PC-3 (cell line): Measurements from ENCODE around the gene ATXN7L2. TPM values are rescaled to one million over a fixed set of nuclear protein-coding genes. Genes with fewer than 3 reads are reported as not detected.
"Not testable (repeated sequence)": the region's sequence is repeated elsewhere in the genome, so short reads cannot be mapped to it uniquely, and the experiment has no call there.

Experiments
- ATAC-seq: fragments of 200-7000 bp; cut with Tn5 transposase; 2 replicates; pipeline ENCODE4 v1.9.1; 2020; ENCODE audit warnings: mild to moderate bottlenecking, moderate library complexity
- BruUV-seq: library from RNA; stranded (reverse); fragments of 400-500 nt; replicated peaks from 2 replicates; lab custom pipeline; 2021; lab: Mats Ljungman, UMichigan
- CTCF ChIA-PET: fragments of 300-600 bp; sonication (Branson Sonifier 250); formaldehyde crosslinking; loops from one replicate; lab custom pipeline; 2022; ENCODE audit warnings: antibody characterized with exemption; lab: Charles Lee
- POLR2A ChIA-PET: fragments of 300-600 bp; sonication (Branson Sonifier 250); formaldehyde crosslinking; loops from one replicate; lab custom pipeline; 2022; ENCODE audit warnings: antibody characterized with exemption; ENCODE audit not compliant: unreplicated experiment; lab: Charles Lee
- DNase-seq: peaks from one replicate; pipeline ENCODE4 v3.0.0-alpha.2; 2015
- H2AFZ ChIP-seq: fragments of 300-600 bp; sonication (generic); 2 replicates; pipeline ENCODE4 v1.6.0; 2016; ENCODE audit warnings: antibody characterized with exemption, low read length
- H3F3A ChIP-seq: fragments of 300-600 bp; sonication (generic); one replicate; pipeline ENCODE4 v1.6.0; 2017; ENCODE audit warnings: antibody characterized with exemption, low read length, control low read depth, mild to moderate bottlenecking; ENCODE audit not compliant: unreplicated experiment
- H3K27ac ChIP-seq: fragments of 300-600 bp; sonication (generic); 2 replicates; pipeline ENCODE4 v1.5.1; 2016; ENCODE audit warnings: mild to moderate bottlenecking, low read length
- H3K27me3 ChIP-seq: fragments of 300-600 bp; sonication (generic); 2 replicates; pipeline ENCODE4 v1.6.1; 2016; ENCODE audit warnings: low read length, mixed read lengths
- H3K36me3 ChIP-seq: fragments of 300-600 bp; sonication (generic); 2 replicates; pipeline ENCODE4 v1.6.1; 2016; ENCODE audit warnings: low read depth, mixed run types, low read length, mixed read lengths
- H3K4me1 ChIP-seq: fragments of 300-600 bp; sonication (generic); 2 replicates; pipeline ENCODE4 v1.5.1; 2016; ENCODE audit warnings: low read length; ENCODE audit not compliant: insufficient read depth
- H3K4me2 ChIP-seq: fragments of 300-600 bp; sonication (generic); 2 replicates; pipeline ENCODE4 v1.6.0; 2016; ENCODE audit warnings: low read length
- H3K4me3 ChIP-seq: fragments of 300-600 bp; sonication (generic); 2 replicates; pipeline ENCODE4 v1.5.1; 2016; ENCODE audit warnings: mild to moderate bottlenecking, low read length, mixed read lengths
- H3K79me2 ChIP-seq: fragments of 300-600 bp; sonication (generic); 2 replicates; pipeline ENCODE4 v1.6.1; 2017; ENCODE audit warnings: low read length, mixed read lengths
- H3K9ac ChIP-seq: fragments of 300-600 bp; sonication (generic); 2 replicates; pipeline ENCODE4 v1.6.0; 2016; ENCODE audit warnings: mild to moderate bottlenecking, low read length
- H3K9me2 ChIP-seq: fragments of 300-600 bp; sonication (generic); replicated peaks from 2 replicates; pipeline ENCODE4 v1.6.1; 2016; ENCODE audit warnings: mixed run types, low read length, mixed read lengths
- H3K9me3 ChIP-seq: fragments of 300-600 bp; sonication (generic); 2 replicates; pipeline ENCODE4 v1.6.1; 2016; ENCODE audit warnings: low read length, mixed read lengths
- H4K20me1 ChIP-seq: fragments of 300-600 bp; sonication (generic); 2 replicates; pipeline ENCODE4 v1.6.1; 2016; ENCODE audit warnings: low read length, mixed read lengths
- EZH2 ChIP-seq: fragments of 300-600 bp; sonication (generic); IDR thresholded peaks from one replicate; pipeline ENCODE4 v1.6.1; 2017; ENCODE audit warnings: antibody characterized with exemption, mild to moderate bottlenecking, low read length; ENCODE audit not compliant: unreplicated experiment
- EZH2phosphoT487 ChIP-seq: fragments of 300-600 bp; sonication (generic); IDR thresholded peaks from 2 replicates; pipeline ENCODE4 v1.6.1; 2018; ENCODE audit warnings: mild to moderate bottlenecking, antibody characterized with exemption, low read length, borderline replicate concordance
- intact Hi-C: fragments of 100-400 bp; cut with micrococcal nuclease; formaldehyde crosslinking; loops from 2 replicates; pipeline ENCODE4 v1.9.0; 2023
- total RNA-seq: library from RNA; depleted of rRNA; stranded (reverse); fragments of >200 nt; gene quantifications from 2 replicates; pipeline ENCODE4 v1.2.3, GENCODE V29; 2014
- TF ChIP-seq, protein P1 (sequence below): fragments of 300-600 bp; sonication (generic); conservative IDR thresholded peaks from 2 replicates; pipeline ENCODE4 v1.5.1; 2017; ENCODE audit warnings: antibody characterized with exemption, low read depth, mild to moderate bottlenecking, low read length

Gene ATXN7L2
- total RNA-seq, 1 experiment from 2014 or later = 9.4 TPM

- H3K4me1 ChIP-seq = no peaks in the 10 kb centered on the region
- DNase-seq (no peak), ATAC-seq (no peak)
- no peak overlapping the region for H2AFZ ChIP-seq
- no peaks in the 10 kb centered on the region for H3K9me2 ChIP-seq
- TF ChIP-seq EZH2 (no peak), EZH2phosphoT487 (no peak)
- TF ChIP-seq, protein P1, sequence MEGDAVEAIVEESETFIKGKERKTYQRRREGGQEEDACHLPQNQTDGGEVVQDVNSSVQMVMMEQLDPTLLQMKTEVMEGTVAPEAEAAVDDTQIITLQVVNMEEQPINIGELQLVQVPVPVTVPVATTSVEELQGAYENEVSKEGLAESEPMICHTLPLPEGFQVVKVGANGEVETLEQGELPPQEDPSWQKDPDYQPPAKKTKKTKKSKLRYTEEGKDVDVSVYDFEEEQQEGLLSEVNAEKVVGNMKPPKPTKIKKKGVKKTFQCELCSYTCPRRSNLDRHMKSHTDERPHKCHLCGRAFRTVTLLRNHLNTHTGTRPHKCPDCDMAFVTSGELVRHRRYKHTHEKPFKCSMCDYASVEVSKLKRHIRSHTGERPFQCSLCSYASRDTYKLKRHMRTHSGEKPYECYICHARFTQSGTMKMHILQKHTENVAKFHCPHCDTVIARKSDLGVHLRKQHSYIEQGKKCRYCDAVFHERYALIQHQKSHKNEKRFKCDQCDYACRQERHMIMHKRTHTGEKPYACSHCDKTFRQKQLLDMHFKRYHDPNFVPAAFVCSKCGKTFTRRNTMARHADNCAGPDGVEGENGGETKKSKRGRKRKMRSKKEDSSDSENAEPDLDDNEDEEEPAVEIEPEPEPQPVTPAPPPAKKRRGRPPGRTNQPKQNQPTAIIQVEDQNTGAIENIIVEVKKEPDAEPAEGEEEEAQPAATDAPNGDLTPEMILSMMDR = no peak
- no peaks in the 10 kb centered on the region for H3K36me3 ChIP-seq
- no peaks in the 10 kb centered on the region for H3K9me3 ChIP-seq
- no peak overlapping the region for H3K4me3 ChIP-seq
- CTCF ChIA-PET = no interaction called here
- H4K20me1 ChIP-seq = no peaks in the 10 kb centered on the region
- intact Hi-C loops = no loop called here
- no peaks in the 10 kb centered on the region for H3K79me2 ChIP-seq
- H3K27me3 ChIP-seq = peaks cover 94% of the 10 kb centered on the region
- H3K27ac ChIP-seq = no peak overlapping the region
- H3K4me2 ChIP-seq = no peak overlapping the region
- H3F3A ChIP-seq = no peaks in the 10 kb centered on the region
- POLR2A ChIA-PET = no interaction called here
- no peak overlapping the region for H3K9ac ChIP-seq
- no TSS peak for BruUV-seq
Measured at GRCh38 chr1:109468903-109469302, 14.8 kb upstream of the ATXN7L2 start.

DNA sequence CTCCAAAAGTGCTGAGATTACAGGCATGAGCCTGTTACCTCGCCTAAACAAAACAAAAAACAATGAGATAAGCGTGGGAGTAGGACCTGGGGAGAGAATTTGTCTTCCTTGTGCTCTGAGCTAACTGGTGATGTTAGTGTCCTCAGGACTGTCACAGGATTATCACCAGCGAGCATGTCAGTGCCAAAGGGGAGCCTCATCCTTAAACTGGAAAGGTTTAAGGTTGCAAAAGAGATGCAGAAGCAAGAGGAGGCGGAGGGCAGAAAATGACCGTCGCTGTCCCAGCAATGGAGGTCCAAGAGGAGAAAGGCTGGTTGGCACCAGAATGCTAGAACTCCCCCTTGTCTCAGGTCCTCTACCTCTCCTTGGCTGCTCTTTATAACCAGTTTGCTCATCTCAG lies 13.5 kb upstream of the ATXN7L2 start:
- no peaks in the 10 kb centered on the region for H4K20me1 ChIP-seq
- no peaks in the 10 kb centered on the region for H3K4me1 ChIP-seq
- DNase-seq = no peak
- TF ChIP-seq, protein P1 = no peak
- TF ChIP-seq EZH2phosphoT487 (no peak), EZH2 (no peak)
- H3K9me2 ChIP-seq = no peaks in the 10 kb centered on the region
- no peaks in the 10 kb centered on the region for H3K9me3 ChIP-seq
- no peak for ATAC-seq
- no peaks in the 10 kb centered on the region for H3K36me3 ChIP-seq
- intact Hi-C loops = no loop called here
- H3K27ac ChIP-seq = no peak overlapping the region
- ChIA-PET CTCF (no interaction called here), POLR2A (no interaction called here)
- no peak overlapping the region for H3K9ac ChIP-seq
- H3K79me2 ChIP-seq = no peaks in the 10 kb centered on the region
- H3K27me3 ChIP-seq = peaks cover 91% of the 10 kb centered on the region
- H3K4me2 ChIP-seq = no peak overlapping the region
- BruUV-seq = no TSS peak
- no peak overlapping the region for H2AFZ ChIP-seq
- H3K4me3 ChIP-seq = no peak overlapping the region
- no peaks in the 10 kb centered on the region for H3F3A ChIP-seq

DNA sequence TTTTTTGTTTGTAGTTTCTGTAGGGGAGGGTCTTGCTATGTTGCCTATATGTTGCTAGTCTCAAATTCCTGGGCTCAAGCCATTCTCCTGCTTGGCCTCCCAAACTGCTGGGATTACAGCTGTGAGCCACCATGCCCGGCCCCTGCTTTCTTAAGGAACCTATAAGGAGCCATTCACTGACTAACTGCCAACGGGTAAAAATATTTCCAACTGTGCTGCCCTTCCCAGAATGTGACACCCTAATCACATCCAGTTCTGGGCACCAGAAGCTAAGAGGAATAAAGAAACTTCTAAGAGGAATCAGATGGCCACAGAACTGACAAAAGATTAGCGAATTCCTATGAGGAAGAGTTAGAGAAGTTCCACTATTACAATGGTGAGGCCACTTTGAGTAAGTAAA lies 10.9 kb upstream of the ATXN7L2 start:
- Histone ChIP-seq H4K20me1 (no peaks in the 10 kb centered on the region), H3K27ac (no peak overlapping the region), H3K9me3 (no peaks in the 10 kb centered on the region), H2AFZ (no peak overlapping the region), H3K9me2 (no peaks in the 10 kb centered on the region), H3K79me2 (no peaks in the 10 kb centered on the region), H3K27me3 (peaks cover 86% of the 10 kb centered on the region), H3K36me3 (no peaks in the 10 kb centered on the region), H3K9ac (no peak overlapping the region), H3K4me3 (no peak overlapping the region), H3K4me1 (no peaks in the 10 kb centered on the region), H3F3A (no peaks in the 10 kb centered on the region), H3K4me2 (no peak overlapping the region)
- POLR2A ChIA-PET = no interaction called here
- TF ChIP-seq, protein P1 = no peak
- TF ChIP-seq EZH2phosphoT487 (no peak), EZH2 (no peak)
- DNase-seq (no peak), ATAC-seq (no peak)
- no TSS peak for BruUV-seq
- CTCF ChIA-PET = no interaction called here
- intact Hi-C loops = no loop called here

GRCh38 chr1:109473284-109474057 lies 10.2 kb upstream of the ATXN7L2 start:
- H3K27me3 ChIP-seq = peaks cover 79% of the 10 kb centered on the region

More at GRCh38 chr1:109473284-109474057, 10.2 kb upstream of the ATXN7L2 start:
- H2AFZ ChIP-seq, H3K9me3 ChIP-seq, H3K9me2 ChIP-seq, CTCF ChIA-PET, H3K79me2 ChIP-seq, H3K36me3 ChIP-seq, H3K4me2 ChIP-seq, H3K9ac ChIP-seq, H4K20me1 ChIP-seq, ATAC-seq, POLR2A ChIA-PET, H3K4me3 ChIP-seq, H3K4me1 ChIP-seq, BruUV-seq, DNase-seq, H3K27ac ChIP-seq, intact Hi-C loops, H3F3A ChIP-seq: not testable (repeated sequence)
